Endothelial cell of umbilical vein (primary cell): ENCODE data around the gene AHNAK2. TPM values are rescaled to one million over a fixed set of nuclear protein-coding genes. Genes with fewer than 3 reads are reported as not detected.

Experiments
- BruUV-seq: library from RNA; stranded (reverse); fragments of 400-500 nt; replicated peaks from 2 replicates; lab custom pipeline; 2021; lab: Mats Ljungman, UMichigan
- CTCF ChIA-PET: fragments of 300-600, 350-600 bp; sonication (Branson Sonifier 250); formaldehyde crosslinking; loops from one replicate; lab custom pipeline; 2021; ENCODE audit warnings: antibody characterized with exemption, inconsistent platforms; lab: Charles Lee
- POLR2A ChIA-PET: fragments of 300-600, 350-600 bp; sonication (Branson Sonifier 250); formaldehyde crosslinking; loops from one replicate; lab custom pipeline; 2021; ENCODE audit warnings: antibody characterized with exemption, inconsistent platforms; lab: Charles Lee
- DNase-seq: peaks from one replicate; pipeline ENCODE4 v3.0.0-alpha.2; 2011; ENCODE audit warnings: low read depth, low spot score
- FAIRE-seq: peaks from 2 replicates; lab custom pipeline; 2011; peaks lifted over from hg19 to GRCh38; lab: Jason Lieb, UNC
- H2AFZ ChIP-seq: 2 replicates; pipeline ENCODE4 v1.6.0; 2012; ENCODE audit warnings: low read depth, low read length, control low read depth, inconsistent platforms
- H3K27ac ChIP-seq: 2 replicates; pipeline ENCODE4 v1.5.1; 2011; ENCODE audit warnings: low read depth, mild to moderate bottlenecking, control low read depth, low read length, moderate library complexity; ENCODE audit not compliant: insufficient read depth
- H3K27me3 ChIP-seq, 2 experiments: 2 replicates each; pipeline versions ENCODE4 v1.6.0 to v1.6.1; 2011; ENCODE audit warnings: low read length in 2 of 2, mixed read lengths in 1 of 2; ENCODE audit not compliant: control insufficient read depth in 2 of 2, insufficient read depth in 2 of 2
- H3K36me3 ChIP-seq, 2 experiments: 2 replicates in 1 of 2; 3 replicates in 1 of 2; pipeline ENCODE4 v1.5.1; 2011; ENCODE audit warnings: low read length in 2 of 2, mild to moderate bottlenecking in 1 of 2, moderate library complexity in 1 of 2; ENCODE audit not compliant: control insufficient read depth in 2 of 2, insufficient read depth in 2 of 2; ENCODE audit errors: extremely low read depth in 1 of 2
- H3K4me1 ChIP-seq: 3 replicates; pipeline ENCODE4 v1.5.1; 2011; ENCODE audit warnings: mild to moderate bottlenecking, low read length; ENCODE audit not compliant: control insufficient read depth, insufficient read depth; ENCODE audit errors: extremely low read depth
- H3K4me2 ChIP-seq: 2 replicates; pipeline ENCODE4 v1.6.1; 2011; ENCODE audit warnings: low read length, control low read depth, mixed read lengths; ENCODE audit not compliant: insufficient read depth
- H3K4me3 ChIP-seq, 3 experiments: fragments of 200-600 bp in 1 of 3; sonication (generic), shearing (Covaris generic) in 1 of 3; replicated peaks in 1 of 3; 2 replicates each; pipeline ENCODE4 v1.5.1; 2011 to 2016; ENCODE audit warnings: control low read depth in 3 of 3, low read length in 3 of 3, mild to moderate bottlenecking in 2 of 3, inconsistent platforms in 1 of 3, low read depth in 1 of 3, moderate library complexity in 1 of 3; ENCODE audit not compliant: insufficient read depth in 1 of 3
- H3K79me2 ChIP-seq: 2 replicates; pipeline ENCODE4 v1.6.0; 2012; ENCODE audit warnings: low read length, inconsistent platforms; ENCODE audit not compliant: control insufficient read depth, insufficient read depth
- H3K9ac ChIP-seq: replicated peaks from 2 replicates; pipeline ENCODE3; 2011; ENCODE audit warnings: low read length, control low read depth; ENCODE audit not compliant: insufficient read depth; ENCODE audit errors: extremely low read depth
- H3K9me1 ChIP-seq: replicated peaks from 3 replicates; pipeline ENCODE4 v1.6.0; 2011; ENCODE audit warnings: mild to moderate bottlenecking, low read length; ENCODE audit not compliant: control insufficient read depth, insufficient read depth; ENCODE audit errors: extremely low read depth
- H3K9me3 ChIP-seq: replicated peaks from 2 replicates; pipeline ENCODE4 v1.5.1; 2012; ENCODE audit warnings: low read length, inconsistent platforms; ENCODE audit not compliant: control insufficient read depth, insufficient read depth
- H4K20me1 ChIP-seq: replicated peaks from 2 replicates; pipeline ENCODE3; 2011; ENCODE audit warnings: mild to moderate bottlenecking, low read length; ENCODE audit not compliant: control insufficient read depth, insufficient read depth; ENCODE audit errors: extremely low read depth
- CTCF ChIP-seq, 2 donors: IDR thresholded peaks; 1 replicate in 1 of 2; 2 replicates in 1 of 2; pipeline ENCODE4 v1.5.1; 2011; ENCODE audit warnings: low read length in 2 of 2, mild to moderate bottlenecking in 2 of 2, moderate library complexity in 2 of 2, control low read depth in 1 of 2, inconsistent platforms in 1 of 2, low read depth in 1 of 2; ENCODE audit not compliant: insufficient read depth in 1 of 2; ENCODE audit errors: extremely low read depth in 1 of 2
- MAX ChIP-seq: IDR thresholded peaks from 2 replicates; pipeline ENCODE4 v1.6.1; 2011; ENCODE audit not compliant: insufficient read depth, insufficient read length
- MYC ChIP-seq: IDR thresholded peaks from one replicate; pipeline ENCODE4 v1.6.1; 2011; ENCODE audit warnings: mild to moderate bottlenecking, low read depth, low read length
- POLR2AphosphoS5 ChIP-seq: IDR thresholded peaks from 2 replicates; pipeline ENCODE4 v1.6.1; 2012; ENCODE audit warnings: low read depth, mild to moderate bottlenecking, control low read depth, low read length, moderate library complexity; ENCODE audit not compliant: insufficient read depth
- dilution Hi-C: fragments of 300-500 bp; cut with MboI; formaldehyde crosslinking; loops from one replicate; pipeline ENCODE4 v1.15.0; 2019; ENCODE audit warnings: low sequenced_read_pairs; ENCODE audit not compliant: extremely low pct_ligation_motif_present
- intact Hi-C: fragments of 100-400 bp; cut with micrococcal nuclease; formaldehyde crosslinking; loops from one replicate; pipeline ENCODE4 v1.10.0; 2022
- polyA plus RNA-seq, 4 experiments: library from polyadenylated mRNA; depleted of rRNA in 3 of 4; stranded (reverse) in 3 of 4; unstranded in 1 of 4; fragments of >200 nt; gene quantifications; 2 replicates each; pipeline versions ENCODE4 v1.2.1 to v1.2.3, GENCODE V29; 2011 to 2012; ENCODE audit warnings: missing spikeins in 1 of 4
- total RNA-seq: library from RNA; stranded (reverse); gene quantifications from 2 replicates; pipeline ENCODE4 v1.2.3, GENCODE V29; 2021

The AHNAK2 gene
- total and polyA plus RNA-seq, 2 donors (not counting 3 experiments of a cell fraction or from before 2014, with no cell fraction given) = 17.7 to 68.7 TPM

GRCh38 chr14:104887623-104888488 lies 90.3 kb downstream of the AHNAK2 start:
- intact Hi-C loops = no loop called here
- dilution Hi-C loops = no loop called here
- CTCF ChIA-PET = interaction anchor here (1.1 kb wide), 1 partner anchor 13 kb away, joined by 3 read pairs; no protein-coding TSS in a partner anchor

More at GRCh38 chr14:104887623-104888488, 90.3 kb downstream of the AHNAK2 start:
- no peak overlapping the region for H3K4me3 ChIP-seq
- H3K27ac ChIP-seq = no peak overlapping the region
- H3K9me3 ChIP-seq = no peaks in the 10 kb centered on the region
- no peak overlapping the region for H2AFZ ChIP-seq
- no TSS peak for BruUV-seq
- H4K20me1 ChIP-seq = no peaks in the 10 kb centered on the region
- no peaks in the 10 kb centered on the region for H3K27me3 ChIP-seq
- no peaks in the 10 kb centered on the region for H3K4me1 ChIP-seq
- TF ChIP-seq POLR2AphosphoS5 = no peak
- no peak for TF ChIP-seq MYC
- no peak for TF ChIP-seq CTCF (IDR thresholded peaks at IDR 0.05; ENCODE audit: extremely low read depth in 1 of 2, insufficient read depth in 1 of 2, low read depth in 1 of 2, low read length in 2 of 2)
- TF ChIP-seq MAX = no peak
- POLR2A ChIA-PET = no interaction called here
- no peaks in the 10 kb centered on the region for H3K9me1 ChIP-seq
- H3K79me2 ChIP-seq = no peaks in the 10 kb centered on the region
- no peak for DNase-seq
- no peak for FAIRE-seq
- no peak overlapping the region for H3K4me2 ChIP-seq
- H3K36me3 ChIP-seq = peaks cover 3 to 19% of the 10 kb centered on the region in 2 experiments
- H3K9ac ChIP-seq = no peak overlapping the region

Other genes with a start within 250 kb of the AHNAK2 start
- gene SIVA1, start 225.2 kb downstream of the AHNAK2 start, total RNA-seq = 92.7 and 101 TPM in 2 replicates
- gene SIVA1, start 225.2 kb downstream of the AHNAK2 start, polyA plus RNA-seq = 299 and 364 TPM in 2 replicates
- 172 and 191 TPM in 2 replicates for gene AKT1, start 182.6 kb downstream of the AHNAK2 start, total RNA-seq
- 177 and 186 TPM in 2 replicates for gene AKT1, start 182.6 kb downstream of the AHNAK2 start, polyA plus RNA-seq
- 3.8 and 4.0 TPM in 2 replicates for gene ZBTB42, start 177.3 kb downstream of the AHNAK2 start, total RNA-seq
- gene ZBTB42, start 177.3 kb downstream of the AHNAK2 start, polyA plus RNA-seq = 3.1 and 3.8 TPM in 2 replicates
- gene CEP170B, start 113.1 kb downstream of the AHNAK2 start, total RNA-seq = 35.0 and 38.6 TPM in 2 replicates
- gene CEP170B, start 113.1 kb downstream of the AHNAK2 start, polyA plus RNA-seq = 13.9 and 16.7 TPM in 2 replicates
- 0.05 and 0.11 TPM in 2 replicates for gene PLD4, start 53.5 kb downstream of the AHNAK2 start, total RNA-seq
- gene PLD4, start 53.5 kb downstream of the AHNAK2 start, polyA plus RNA-seq = 0.01 and 0.03 TPM in 2 replicates
- 5.3 and 5.6 TPM in 2 replicates for gene CLBA1, start 7.4 kb upstream of the AHNAK2 start, total RNA-seq
- gene CLBA1, start 7.4 kb upstream of the AHNAK2 start, polyA plus RNA-seq = 4.9 and 5.2 TPM in 2 replicates
- gene CDCA4, start 42.7 kb upstream of the AHNAK2 start, total RNA-seq = 44.5 and 46.3 TPM in 2 replicates
- gene CDCA4, start 42.7 kb upstream of the AHNAK2 start, polyA plus RNA-seq = 29.9 and 35.5 TPM in 2 replicates
- gene GPR132, start 87.1 kb upstream of the AHNAK2 start, total RNA-seq = not detected in 2 replicates
- gene GPR132, start 87.1 kb upstream of the AHNAK2 start, polyA plus RNA-seq = not detected in 2 replicates
- gene JAG2, start 190.4 kb upstream of the AHNAK2 start, total RNA-seq = 128 and 139 TPM in 2 replicates
- 80.7 and 105 TPM in 2 replicates for gene JAG2, start 190.4 kb upstream of the AHNAK2 start, polyA plus RNA-seq
- gene NUDT14, start 202.9 kb upstream of the AHNAK2 start, total RNA-seq = 97.7 and 104 TPM in 2 replicates
- gene NUDT14, start 202.9 kb upstream of the AHNAK2 start, polyA plus RNA-seq = 103 and 129 TPM in 2 replicates